B cell (primary cell): Measurements from ENCODE around the gene FBXO24.
"Not testable (repeated sequence)": the region's sequence is repeated elsewhere in the genome, so short reads cannot be mapped to it uniquely, and the experiment has no call there.

Experiments used
- EZH2 ChIP-seq: IDR thresholded peaks from 2 replicates; pipeline ENCODE4 v1.6.1; 2012; ENCODE audit warnings: borderline replicate concordance, low read depth, mild to moderate bottlenecking, moderate library complexity, low read length; ENCODE audit not compliant: insufficient read depth, poor library complexity, severe bottlenecking
- TF ChIP-seq, protein P1 (sequence below): fragments of 200-600 bp; IDR thresholded peaks from one replicate; pipeline ENCODE4 v1.8.0; 2022; ENCODE audit warnings: antibody characterized with exemption, mild to moderate bottlenecking

- TF ChIP-seq, protein P1, sequence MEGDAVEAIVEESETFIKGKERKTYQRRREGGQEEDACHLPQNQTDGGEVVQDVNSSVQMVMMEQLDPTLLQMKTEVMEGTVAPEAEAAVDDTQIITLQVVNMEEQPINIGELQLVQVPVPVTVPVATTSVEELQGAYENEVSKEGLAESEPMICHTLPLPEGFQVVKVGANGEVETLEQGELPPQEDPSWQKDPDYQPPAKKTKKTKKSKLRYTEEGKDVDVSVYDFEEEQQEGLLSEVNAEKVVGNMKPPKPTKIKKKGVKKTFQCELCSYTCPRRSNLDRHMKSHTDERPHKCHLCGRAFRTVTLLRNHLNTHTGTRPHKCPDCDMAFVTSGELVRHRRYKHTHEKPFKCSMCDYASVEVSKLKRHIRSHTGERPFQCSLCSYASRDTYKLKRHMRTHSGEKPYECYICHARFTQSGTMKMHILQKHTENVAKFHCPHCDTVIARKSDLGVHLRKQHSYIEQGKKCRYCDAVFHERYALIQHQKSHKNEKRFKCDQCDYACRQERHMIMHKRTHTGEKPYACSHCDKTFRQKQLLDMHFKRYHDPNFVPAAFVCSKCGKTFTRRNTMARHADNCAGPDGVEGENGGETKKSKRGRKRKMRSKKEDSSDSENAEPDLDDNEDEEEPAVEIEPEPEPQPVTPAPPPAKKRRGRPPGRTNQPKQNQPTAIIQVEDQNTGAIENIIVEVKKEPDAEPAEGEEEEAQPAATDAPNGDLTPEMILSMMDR = not testable (repeated sequence)
- not testable (repeated sequence) for TF ChIP-seq EZH2
These were observed 37.7 kb upstream of the FBXO24 start for GRCh38 chr7:100548446-100548845.
